Measurements from ENCODE around the gene NLRP10.
A peak's percentile ranks its signal among the peaks of the same experiment; 100 is the strongest.
"Not testable (repeated sequence)": the region's sequence is repeated elsewhere in the genome, so short reads cannot be mapped to it uniquely, and the experiment has no call there.

The NLRP10 gene, protein sequence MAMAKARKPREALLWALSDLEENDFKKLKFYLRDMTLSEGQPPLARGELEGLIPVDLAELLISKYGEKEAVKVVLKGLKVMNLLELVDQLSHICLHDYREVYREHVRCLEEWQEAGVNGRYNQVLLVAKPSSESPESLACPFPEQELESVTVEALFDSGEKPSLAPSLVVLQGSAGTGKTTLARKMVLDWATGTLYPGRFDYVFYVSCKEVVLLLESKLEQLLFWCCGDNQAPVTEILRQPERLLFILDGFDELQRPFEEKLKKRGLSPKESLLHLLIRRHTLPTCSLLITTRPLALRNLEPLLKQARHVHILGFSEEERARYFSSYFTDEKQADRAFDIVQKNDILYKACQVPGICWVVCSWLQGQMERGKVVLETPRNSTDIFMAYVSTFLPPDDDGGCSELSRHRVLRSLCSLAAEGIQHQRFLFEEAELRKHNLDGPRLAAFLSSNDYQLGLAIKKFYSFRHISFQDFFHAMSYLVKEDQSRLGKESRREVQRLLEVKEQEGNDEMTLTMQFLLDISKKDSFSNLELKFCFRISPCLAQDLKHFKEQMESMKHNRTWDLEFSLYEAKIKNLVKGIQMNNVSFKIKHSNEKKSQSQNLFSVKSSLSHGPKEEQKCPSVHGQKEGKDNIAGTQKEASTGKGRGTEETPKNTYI

DNA sequence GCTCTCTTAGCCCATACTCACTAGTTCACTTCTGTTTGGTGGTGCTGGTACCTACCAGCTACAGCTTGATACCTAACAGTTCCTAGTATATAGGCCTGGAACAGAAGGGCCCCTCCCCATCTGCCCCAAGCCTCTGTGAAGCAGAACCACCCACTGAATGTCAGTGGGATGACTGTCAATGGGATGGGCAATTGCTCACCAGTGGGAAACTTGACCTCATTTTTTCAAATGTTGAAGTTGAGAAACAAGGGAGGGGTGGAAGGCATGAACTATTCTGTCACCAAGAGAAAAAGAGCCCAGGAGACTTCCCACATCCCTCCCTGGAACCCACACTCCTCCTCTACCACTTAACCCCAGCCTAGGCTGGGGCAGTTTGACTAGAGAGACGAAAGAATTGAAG, at the start of gene NLRP10:
Gene NLRP10, minus strand, starts transcription at position 62 of the 400 bp plus-strand sequence. CDS start 1,952 bp downstream, outside the sequence.
- no peak for DNase-seq (ENCODE audit: low read depth in 3 of 3)

DNA sequence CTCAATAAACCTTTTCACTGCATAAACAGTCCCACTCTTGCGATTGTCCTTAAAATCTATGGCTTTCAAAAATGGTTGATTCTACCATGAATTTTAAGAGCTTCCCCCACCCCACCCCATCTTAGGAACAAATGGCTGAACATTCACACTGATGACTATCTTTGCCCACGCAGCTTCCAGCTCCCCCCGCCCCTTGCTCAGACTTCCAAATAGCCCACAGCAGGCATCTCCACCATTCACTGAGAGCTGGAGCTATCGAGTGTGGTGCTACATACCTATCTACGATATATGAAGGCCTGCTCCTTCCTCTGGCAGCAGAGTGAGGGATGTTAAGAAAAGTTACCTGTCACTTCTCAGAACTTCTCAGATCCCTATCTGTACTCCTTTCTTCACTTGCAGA, 48.6 kb upstream of the NLRP10 start:
- DNase-seq (ENCODE audit: low read depth in 3 of 3): no peak

DNA sequence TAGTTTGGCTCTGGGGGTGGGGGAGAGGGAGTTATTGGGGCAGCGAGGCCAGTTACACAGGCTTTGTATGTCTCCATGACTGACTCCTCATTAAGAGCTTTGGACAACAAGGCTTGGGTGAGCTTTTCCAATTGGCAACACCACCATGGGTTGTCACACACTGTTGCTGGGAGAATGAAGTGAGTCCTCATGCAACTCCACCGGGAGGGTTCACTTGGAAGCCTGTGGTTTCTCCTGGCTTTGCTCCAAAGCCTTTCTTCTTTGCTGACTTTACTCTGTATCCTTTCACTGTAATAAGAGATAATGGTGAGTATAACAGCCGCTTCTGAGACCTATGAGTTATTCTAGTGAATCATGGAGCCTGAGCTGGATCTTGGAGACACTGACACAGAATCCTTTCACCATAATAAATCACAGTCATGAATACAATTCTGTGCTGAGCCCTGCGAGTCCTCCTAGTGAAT, 46.8 kb upstream of the NLRP10 start:
- DNase-seq (ENCODE audit: low read depth in 3 of 3): no peak

DNA sequence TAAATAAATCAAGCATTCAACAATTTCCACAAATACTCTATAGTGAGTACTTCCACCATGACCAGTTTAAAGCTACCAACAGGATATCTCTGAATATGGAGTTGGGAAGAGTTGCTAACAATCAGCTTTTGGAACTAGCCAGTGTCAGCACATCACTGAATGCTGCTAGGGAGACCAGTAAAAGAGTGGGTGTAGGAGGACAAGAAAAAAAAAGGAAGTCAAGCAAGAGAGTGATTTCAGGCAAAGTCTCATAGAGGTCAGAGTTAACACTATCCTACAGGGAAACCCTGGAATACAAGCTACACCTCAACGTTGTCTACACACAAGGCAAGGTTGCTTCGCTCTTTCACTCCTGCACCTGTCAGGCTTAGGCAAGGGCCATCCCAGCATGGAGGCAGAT, 46.1 kb upstream of the NLRP10 start:
- no peak for DNase-seq (ENCODE audit: low read depth in 3 of 3)

DNA sequence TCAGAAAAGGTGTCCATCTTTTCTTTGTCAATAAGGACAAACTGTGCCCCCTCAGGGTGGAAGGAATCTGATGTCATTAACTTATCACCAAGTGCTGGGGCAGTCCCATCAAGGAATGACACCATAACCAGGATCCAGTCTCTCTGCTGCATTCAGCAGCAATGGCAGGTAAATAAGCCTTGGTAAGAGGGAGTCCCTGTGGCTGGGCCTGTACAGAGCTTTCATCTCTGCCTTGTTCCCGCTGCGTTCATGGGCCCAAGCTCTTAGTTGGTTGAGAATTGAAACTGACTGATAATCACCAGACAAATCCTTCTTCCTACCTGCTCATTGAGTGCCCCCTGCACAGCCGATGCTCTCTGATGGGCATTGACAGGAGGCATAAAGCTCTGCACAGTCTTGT, 44.6 kb upstream of the NLRP10 start:
- DNase-seq (ENCODE audit: low read depth in 3 of 3): no peak

DNA sequence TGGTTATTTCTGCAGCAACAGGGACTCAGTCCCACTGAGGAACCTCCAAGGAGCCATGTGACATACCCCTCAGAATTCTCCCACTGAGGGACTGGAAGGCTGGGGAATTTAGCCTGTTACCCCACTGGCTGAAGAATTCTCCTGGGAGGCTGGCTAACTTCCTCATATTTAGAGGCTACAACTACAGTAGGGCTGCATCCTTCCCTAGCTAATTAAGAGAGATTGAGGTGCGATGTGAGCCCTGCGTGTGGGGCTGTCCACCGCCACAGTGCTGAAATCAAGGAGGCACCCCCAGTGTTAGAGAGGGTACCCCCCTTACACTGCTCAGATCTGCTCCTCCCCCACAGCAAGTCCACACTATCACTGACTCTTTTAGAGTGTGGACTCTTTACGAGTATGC, 43.0 kb upstream of the NLRP10 start:
- no peak for DNase-seq (ENCODE audit: low read depth in 3 of 3)

DNA sequence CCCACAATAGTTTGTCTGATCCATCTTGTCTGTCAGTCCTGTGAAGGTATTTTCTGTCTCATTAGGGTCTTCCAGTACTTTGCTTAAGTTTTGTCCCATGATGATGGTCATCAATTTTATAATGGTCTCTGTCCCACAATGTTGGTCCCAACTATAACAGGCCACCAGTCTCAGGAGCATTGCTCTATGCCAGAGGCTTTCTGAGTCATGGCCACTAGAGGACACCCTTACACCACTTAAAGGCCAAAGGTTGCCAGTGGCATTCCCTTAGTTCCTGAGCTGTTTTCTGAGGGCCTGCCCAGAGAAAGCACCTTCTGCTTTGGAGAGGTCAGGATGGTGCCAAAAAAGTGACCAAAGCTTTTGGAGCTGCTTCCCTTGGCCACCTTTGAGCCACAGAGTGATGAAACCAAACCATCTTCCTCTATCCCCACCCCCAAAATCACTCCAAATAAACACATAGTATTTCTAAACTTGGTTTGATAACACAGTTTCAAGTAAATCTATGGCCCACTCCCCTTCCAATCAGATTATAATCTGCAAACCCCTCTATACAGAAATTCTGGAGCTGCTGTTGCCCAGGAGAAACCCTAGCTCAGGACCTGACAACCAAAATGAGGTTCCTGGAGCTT, 41.2 kb upstream of the NLRP10 start:
- DNase-seq (ENCODE audit: low read depth in 3 of 3): no peak

DNA sequence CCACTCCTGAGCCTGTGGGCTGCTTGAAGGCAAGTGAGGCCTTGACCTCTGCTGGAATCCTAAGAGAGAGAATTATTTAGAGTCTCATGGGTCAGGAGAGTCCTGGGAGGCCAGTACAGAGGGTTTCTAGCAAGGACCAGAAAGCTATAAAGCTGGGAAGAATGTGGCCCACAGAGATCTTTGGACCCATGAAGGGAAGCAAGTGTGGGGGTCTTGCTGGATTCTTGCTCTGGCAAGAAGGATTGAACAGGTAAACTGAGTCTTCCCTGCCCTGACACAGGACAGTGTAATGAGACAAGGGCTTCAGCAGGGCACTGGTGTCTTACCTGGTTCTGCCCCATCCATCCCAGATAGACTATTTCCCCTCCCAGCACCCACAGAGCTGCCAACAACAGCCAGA, 40.3 kb upstream of the NLRP10 start:
- DNase-seq (ENCODE audit: low read depth in 3 of 3): no peak

DNA sequence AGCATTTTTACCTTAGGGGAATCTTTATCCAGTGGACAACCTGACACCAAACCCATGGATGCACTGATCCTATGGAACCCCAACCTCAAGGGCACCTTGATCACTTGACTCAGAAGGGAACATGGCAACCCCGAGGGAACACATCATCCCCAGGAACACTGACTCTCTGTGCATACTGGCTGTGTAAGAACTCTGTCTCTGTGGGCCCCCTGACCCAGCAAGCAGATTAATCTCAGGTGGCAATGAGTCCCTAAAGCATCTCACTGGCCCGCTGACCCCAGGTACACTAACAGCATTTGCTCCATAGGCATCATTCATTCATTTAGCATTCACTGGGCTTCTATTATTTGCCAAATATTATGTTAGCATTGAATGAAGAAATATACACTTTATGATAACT, 38.8 kb upstream of the NLRP10 start:
- no peak for DNase-seq (ENCODE audit: low read depth in 3 of 3)

DNA sequence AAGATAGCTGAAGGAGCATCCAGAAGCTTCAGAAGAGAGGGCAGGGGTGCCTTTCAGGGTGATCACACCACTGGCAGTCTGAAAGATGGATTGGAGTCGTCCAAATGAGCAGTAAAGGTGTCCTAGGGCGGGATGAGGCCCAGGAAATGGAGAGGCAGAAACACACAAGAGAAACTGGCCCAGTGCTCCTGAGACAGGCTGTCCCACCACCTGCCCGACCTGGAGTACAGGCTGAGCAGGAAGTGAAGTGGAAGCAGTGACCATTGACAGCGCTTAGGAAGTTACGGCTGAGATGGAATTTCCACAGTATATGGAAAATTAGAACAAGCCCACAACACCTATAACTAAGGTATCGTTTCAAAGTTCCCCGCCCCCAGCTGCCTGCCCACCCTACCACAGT, 37.9 kb upstream of the NLRP10 start:
- DNase-seq (ENCODE audit: low read depth in 3 of 3): no peak

DNA sequence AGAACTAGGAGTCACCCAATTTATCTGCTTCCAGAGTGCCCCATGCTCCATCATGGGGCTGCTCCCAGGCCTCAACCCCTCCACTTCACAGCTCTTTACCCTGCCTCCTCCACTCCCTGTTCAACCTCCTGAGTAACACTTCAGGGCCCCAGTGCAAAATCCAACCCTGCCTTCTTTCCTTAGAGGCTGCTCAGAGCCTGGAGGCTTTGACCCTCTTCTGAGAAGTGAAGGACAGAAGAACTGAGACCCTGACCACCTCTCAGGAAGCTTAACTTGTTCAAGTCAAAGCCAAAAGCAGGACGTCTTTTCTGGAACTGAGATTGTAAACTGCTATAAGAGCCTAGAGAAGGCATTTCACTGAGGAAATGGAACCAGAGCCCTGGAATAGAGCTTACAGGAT, 37.4 kb upstream of the NLRP10 start:
- no peak for DNase-seq (ENCODE audit: low read depth in 3 of 3)

DNA sequence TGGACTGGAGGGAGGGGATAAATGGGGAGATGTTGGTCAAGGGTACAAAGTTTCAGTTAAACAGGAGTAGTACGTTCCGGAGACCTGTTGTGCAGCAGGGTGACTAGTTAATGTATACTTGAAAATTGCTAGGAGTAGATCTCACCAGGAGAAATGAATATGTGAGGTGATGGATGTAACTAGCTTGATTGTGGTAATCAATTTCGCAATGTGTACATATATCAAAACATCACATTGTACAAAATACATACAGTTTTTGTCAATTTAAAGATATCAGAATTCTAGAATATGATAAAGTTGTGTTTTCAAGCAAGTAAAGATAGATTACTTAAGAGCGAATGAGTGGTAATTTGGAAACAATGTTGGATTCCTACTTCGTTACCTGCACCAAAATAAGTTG, 35.1 kb upstream of the NLRP10 start:
- no peak for DNase-seq (ENCODE audit: low read depth in 3 of 3)

DNA sequence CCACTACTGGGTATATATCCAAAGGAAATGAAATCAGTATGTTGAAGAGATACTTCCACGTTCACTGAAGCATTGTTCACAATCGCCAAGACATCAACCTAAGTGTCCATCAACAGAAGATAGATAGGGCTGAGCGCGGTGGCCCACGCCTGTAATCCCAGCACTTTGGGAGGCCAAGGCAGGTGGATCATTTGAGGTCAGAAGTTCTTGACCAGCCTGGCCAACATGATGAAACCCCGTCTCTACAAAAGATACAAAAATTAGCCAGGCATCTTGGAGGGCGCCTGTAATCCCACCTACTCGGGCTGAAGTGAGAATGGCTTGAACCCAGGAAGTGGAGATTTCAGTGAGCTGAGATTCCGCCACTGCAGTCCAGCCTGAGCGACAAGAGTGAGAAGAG, 34.5 kb upstream of the NLRP10 start:
- no peak for DNase-seq (ENCODE audit: low read depth in 3 of 3)

DNA sequence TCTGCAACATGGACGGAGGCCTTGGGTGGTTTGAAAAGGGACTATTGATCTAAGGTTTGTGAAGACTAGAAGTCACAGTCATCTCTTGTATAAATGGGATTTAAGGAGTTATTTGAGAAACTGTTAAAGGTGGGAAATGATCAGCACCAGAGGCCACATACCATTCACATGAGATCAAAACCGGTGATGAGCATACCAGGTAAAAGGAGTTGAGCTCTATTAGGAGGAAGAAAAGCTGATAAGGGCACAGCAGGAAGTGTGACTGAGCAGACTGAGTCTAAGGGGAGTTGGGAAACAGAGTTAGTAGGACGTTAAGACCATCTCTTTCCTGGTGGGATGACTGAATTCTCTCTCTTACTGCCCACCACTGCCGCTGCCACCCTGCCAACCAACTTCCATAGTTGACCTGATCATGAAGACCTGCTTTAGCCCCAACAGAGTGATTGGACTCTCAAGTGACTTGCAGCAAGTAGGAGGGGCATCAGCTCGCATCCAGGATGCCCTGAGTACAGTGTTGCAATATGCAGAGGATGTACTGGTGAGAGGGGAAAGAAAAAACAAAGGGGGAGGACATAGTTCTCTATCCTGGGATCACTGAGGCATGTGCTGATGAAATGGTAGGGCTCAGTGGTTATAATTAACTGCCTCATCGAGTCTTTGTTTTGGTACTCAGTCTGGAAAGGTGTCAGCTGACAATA, 29.5 kb upstream of the NLRP10 start:
- no peak for DNase-seq (ENCODE audit: low read depth in 3 of 3)

DNA sequence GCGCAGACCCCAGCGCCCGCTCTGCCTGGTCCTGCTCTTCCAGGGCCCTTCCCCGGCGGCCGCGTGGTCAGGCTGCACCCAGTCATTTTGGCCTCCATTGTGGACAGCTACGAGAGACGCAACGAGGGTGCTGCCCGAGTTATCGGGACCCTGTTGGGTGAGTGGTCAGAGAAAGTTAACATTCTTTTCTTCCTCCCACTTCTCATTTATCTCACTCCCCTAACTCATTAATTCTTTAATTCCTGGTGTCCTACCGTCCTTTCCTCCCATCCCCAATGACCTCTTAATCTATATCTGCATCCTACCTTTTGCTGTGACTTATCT, 22.3 kb upstream of the NLRP10 start:
- DNase-seq (ENCODE audit: low read depth in 3 of 3): not testable (repeated sequence)

DNA sequence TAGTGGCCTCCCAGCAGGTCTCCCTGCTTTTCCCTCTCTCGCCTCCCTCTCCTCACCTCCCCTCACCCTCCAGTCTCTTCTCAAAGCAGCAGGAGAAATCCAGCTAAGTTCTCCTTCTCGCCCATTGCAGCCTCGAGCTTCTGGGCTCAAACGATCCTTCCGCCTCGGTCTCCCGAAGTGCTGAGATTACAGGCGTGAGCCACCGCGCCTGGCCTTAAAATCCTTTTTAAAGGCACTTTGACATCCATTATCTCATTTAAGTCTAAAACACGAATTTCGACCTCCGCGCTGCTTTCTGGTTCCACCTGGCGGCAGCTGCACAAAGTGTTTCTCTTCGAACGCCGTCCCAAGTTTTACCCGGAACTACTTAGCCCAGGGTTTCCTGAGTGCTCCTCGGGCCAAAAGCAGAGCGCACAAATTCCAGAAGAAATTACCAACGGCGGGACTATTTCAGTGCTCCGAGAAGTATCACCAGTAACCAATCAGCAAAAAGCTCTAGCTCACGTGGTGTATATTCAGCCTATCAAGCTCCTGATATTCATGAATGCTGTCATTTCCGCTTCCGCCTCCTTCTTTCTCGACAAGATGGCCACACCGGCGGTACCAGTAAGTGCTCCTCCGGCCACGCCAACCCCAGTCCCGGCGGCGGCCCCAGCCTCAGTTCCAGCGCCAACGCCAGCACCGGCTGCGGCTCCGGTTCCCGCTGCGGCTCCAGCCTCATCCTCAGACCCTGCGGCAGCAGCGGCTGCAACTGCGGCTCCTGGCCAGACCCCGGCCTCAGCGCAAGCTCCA, 21.7 kb upstream of the NLRP10 start, which contains the start of gene EIF3F:
Gene EIF3F, plus strand, starts transcription at position 570 of the 792 bp plus-strand sequence. Its CDS starts 16 bp downstream, at position 586.
- DNase-seq (ENCODE audit: low read depth in 3 of 3): peak; percentile 68 to 82 (median 79)

DNA sequence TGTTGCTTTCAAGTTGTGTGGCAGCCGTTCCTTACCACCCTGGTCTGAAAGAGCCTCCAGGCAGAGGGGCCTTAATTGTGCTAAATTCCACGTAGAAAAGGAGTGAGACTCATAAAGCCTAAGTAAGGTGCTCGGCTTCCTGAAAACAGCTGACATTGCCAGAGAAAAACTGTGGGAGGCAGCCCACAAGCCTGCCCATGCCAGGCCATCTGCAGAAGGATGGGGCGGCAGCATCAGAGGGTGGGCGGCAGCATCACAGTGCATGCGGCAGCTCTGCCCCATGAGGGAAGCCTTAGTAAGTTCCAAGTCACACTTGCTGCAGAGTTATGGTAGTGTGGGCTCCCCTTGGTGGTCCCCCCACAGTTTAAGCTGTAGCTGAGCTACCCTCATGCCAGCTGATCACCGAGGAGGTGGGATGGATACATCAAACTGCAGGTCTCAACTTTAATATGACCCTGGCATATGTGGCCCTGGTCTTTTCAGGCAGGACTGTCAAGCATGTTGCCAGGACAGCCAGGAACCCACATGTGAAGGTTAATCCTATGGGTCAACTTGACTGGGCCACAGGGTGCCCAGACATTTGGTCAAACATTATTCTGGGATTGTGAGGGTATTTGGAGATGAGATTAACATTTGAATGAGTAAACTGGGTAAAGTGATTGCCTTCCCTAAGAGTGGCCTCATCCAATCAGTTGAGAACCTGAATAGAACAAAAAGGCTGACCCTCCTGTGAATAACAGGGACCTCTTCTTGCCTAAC, 18.8 kb upstream of the NLRP10 start:
- no peak for DNase-seq (ENCODE audit: low read depth in 3 of 3)

DNA sequence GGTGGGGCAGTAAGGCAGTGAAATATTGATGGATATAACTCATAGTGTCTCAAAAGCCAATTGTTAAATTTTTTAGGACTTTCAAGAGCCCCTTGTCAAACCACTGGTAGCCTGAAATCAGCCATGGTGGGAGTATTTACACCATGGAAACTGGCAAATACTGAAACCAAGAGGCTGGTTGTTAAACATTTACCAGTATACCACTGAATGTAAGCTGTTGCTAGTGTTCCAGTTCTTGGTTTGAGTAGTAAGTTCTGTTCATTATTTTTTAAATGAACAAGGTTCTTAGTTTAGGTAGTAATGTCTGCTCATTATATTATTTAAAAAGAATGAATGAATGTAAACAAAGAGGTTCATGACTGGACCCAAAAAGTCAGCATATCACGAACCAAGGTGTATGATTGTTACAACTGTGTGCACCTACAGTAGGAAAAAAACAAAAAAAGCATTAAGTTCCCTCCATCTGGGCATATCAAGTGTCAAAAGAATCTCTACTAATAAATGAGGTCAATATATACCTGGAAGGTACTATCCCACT, 17.4 kb upstream of the NLRP10 start:
- no peak for DNase-seq (ENCODE audit: low read depth in 3 of 3)

DNA sequence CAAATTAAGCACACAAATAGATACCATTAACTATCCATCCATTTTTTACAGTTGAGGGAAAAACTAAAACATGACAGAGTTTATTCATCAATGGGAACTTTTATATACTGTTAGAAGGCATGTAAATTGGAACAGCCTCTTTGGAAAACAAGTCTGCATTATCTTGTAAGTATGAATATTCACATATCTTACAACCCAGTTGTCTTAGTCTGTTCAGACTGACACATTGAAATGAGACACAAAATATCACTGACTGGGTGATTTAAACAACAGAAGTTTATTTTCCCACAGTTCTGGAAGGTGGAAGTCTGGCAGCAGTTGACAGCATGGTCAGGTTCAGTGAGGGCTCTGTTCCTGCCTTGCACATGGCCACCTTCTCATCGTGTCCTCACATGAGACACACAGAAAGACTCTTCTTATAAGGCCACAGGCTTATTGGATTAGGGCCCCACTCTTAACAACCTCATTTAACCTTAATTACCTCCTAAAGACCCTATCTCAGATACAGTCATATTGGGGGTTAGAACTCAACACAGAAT, 16.4 kb upstream of the NLRP10 start:
- DNase-seq (ENCODE audit: low read depth in 3 of 3): no peak
